GM12892 (cell line): Measurements from ENCODE around the gene CNOT2.

Experiments used
- POLR2A ChIP-seq: IDR thresholded peaks from 2 replicates; pipeline ENCODE4 v1.6.1; 2011; ENCODE audit warnings: low read depth, low read length, control low read depth
- POLR2AphosphoS5 ChIP-seq: IDR thresholded peaks from 2 replicates; pipeline ENCODE4 v1.6.1; 2011; ENCODE audit warnings: low read depth, low read length, control low read depth
- TAF1 ChIP-seq: IDR thresholded peaks from 2 replicates; pipeline ENCODE4 v1.6.1; 2011; ENCODE audit warnings: low read depth, mild to moderate bottlenecking, control low read depth, low read length, borderline replicate concordance

DNA sequence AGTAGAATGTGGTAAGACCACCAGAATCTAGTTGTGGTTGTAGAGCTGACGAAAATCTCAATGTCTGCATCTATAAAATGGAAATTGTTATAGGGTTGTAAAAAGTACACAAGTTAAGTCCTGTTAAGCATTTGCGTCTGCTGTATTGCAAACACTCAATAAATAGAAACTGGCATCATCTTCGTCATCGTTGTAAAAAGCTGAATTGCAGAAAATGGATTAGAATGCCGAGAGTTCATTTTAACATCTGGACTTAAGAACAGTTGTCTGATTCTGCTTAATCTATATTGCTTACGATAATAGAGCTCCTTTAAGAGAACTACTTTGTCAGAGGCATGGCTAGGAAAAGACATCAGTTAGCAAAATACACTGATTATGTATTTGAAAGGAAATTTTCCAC, 156.1 kb downstream of the CNOT2 start:
- TF ChIP-seq POLR2A, result no peak
- TF ChIP-seq POLR2AphosphoS5, result no peak
- TF ChIP-seq TAF1, result no peak
